ENCODE results near the gene SLC7A9.

DNA sequence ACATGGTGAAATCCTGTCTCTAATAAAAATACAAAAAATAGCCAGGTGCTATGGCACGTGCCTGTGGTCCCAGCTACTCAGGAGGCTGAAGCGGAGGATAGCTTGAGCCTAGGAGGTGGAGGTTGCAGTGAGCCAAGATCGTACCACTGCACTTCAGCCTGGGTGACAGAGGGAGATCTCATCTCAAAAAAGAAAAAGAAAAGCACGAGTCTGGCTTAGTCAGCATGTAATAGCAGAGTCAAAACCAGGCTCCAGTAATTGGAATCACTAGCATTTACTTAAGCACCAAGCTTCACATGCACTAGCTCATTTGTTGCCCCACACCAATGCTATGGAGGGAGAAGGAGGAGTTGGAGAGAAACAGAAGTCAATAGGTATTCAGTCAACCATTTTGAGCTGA, 41.9 kb upstream of the SLC7A9 start:
- TF ChIP-seq EP300 (IDR thresholded peaks at IDR 0.05; ENCODE audit: borderline replicate concordance in 1 of 2, control insufficient read depth in 1 of 2, low read depth in 2 of 2, low read length in 2 of 2) (no peak), POLR2AphosphoS5 (IDR thresholded peaks at IDR 0.05; ENCODE audit: low read length) (no peak), MYC (IDR thresholded peaks at IDR 0.05; ENCODE audit: insufficient read depth, insufficient read length, insufficient replicate concordance, low read length, severe bottlenecking) (no peak), SMAD1 (IDR thresholded peaks at IDR 0.05; ENCODE audit: low read depth, partially characterized antibody) (no peak), RCOR1 (conservative IDR thresholded peaks at IDR 0.05; ENCODE audit: low read depth, low read length) (no peak), STAT3 (IDR thresholded peaks at IDR 0.05; ENCODE audit: low read depth, low read length) (no peak), POLR2A (IDR thresholded peaks at IDR 0.05; ENCODE audit: low read depth, low read length) (no peak), JUND (IDR thresholded peaks at IDR 0.05; ENCODE audit: low read depth, low read length) (no peak), BHLHE40 (IDR thresholded peaks at IDR 0.05; ENCODE audit: borderline replicate concordance in 1 of 2, low read depth in 2 of 2, low read length in 1 of 2) (no peak), EZH2 (IDR thresholded peaks at IDR 0.05; ENCODE audit: borderline replicate concordance, control insufficient read depth, low read depth, low read length) (no peak), TAF1 (IDR thresholded peaks at IDR 0.05; ENCODE audit: borderline replicate concordance, low read depth, low read length) (no peak), POLR2AphosphoS2 (IDR thresholded peaks at IDR 0.05; ENCODE audit: low read depth, low read length) (no peak)
- TF ChIP-seq, protein P1, sequence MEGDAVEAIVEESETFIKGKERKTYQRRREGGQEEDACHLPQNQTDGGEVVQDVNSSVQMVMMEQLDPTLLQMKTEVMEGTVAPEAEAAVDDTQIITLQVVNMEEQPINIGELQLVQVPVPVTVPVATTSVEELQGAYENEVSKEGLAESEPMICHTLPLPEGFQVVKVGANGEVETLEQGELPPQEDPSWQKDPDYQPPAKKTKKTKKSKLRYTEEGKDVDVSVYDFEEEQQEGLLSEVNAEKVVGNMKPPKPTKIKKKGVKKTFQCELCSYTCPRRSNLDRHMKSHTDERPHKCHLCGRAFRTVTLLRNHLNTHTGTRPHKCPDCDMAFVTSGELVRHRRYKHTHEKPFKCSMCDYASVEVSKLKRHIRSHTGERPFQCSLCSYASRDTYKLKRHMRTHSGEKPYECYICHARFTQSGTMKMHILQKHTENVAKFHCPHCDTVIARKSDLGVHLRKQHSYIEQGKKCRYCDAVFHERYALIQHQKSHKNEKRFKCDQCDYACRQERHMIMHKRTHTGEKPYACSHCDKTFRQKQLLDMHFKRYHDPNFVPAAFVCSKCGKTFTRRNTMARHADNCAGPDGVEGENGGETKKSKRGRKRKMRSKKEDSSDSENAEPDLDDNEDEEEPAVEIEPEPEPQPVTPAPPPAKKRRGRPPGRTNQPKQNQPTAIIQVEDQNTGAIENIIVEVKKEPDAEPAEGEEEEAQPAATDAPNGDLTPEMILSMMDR (IDR thresholded peaks at IDR 0.05 in 2 of 3, conservative IDR thresholded peaks at IDR 0.05 in 1 of 3; ENCODE audit: control insufficient read depth in 2 of 3, extremely low read depth in 1 of 3, insufficient read depth in 1 of 3, low read depth in 3 of 3, low read length in 3 of 3), result no peak
- TF ChIP-seq, protein P2, sequence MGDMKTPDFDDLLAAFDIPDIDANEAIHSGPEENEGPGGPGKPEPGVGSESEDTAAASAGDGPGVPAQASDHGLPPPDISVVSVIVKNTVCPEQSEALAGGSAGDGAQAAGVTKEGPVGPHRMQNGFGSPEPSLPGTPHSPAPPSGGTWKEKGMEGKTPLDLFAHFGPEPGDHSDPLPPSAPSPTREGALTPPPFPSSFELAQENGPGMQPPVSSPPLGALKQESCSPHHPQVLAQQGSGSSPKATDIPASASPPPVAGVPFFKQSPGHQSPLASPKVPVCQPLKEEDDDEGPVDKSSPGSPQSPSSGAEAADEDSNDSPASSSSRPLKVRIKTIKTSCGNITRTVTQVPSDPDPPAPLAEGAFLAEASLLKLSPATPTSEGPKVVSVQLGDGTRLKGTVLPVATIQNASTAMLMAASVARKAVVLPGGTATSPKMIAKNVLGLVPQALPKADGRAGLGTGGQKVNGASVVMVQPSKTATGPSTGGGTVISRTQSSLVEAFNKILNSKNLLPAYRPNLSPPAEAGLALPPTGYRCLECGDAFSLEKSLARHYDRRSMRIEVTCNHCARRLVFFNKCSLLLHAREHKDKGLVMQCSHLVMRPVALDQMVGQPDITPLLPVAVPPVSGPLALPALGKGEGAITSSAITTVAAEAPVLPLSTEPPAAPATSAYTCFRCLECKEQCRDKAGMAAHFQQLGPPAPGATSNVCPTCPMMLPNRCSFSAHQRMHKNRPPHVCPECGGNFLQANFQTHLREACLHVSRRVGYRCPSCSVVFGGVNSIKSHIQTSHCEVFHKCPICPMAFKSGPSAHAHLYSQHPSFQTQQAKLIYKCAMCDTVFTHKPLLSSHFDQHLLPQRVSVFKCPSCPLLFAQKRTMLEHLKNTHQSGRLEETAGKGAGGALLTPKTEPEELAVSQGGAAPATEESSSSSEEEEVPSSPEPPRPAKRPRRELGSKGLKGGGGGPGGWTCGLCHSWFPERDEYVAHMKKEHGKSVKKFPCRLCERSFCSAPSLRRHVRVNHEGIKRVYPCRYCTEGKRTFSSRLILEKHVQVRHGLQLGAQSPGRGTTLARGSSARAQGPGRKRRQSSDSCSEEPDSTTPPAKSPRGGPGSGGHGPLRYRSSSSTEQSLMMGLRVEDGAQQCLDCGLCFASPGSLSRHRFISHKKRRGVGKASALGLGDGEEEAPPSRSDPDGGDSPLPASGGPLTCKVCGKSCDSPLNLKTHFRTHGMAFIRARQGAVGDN (IDR thresholded peaks at IDR 0.05), result no peak
